ENCODE data around the gene SRCIN1. TPM values are rescaled to one million over a fixed set of nuclear protein-coding genes. Genes with fewer than 3 reads are reported as not detected.
"Not testable (repeated sequence)": the region's sequence is repeated elsewhere in the genome, so short reads cannot be mapped to it uniquely, and the experiment has no call there.

Gene SRCIN1
- 7.6 TPM for polyA plus RNA-seq
- long read RNA-seq, donor 1, result 0 reads
- long read RNA-seq, donor 2, result 0 reads
- long read RNA-seq, donor 3, result 0 reads
- long read RNA-seq, donor 4, result 0 reads
- long read RNA-seq, donor 5, partial matches to known transcripts, result 0 of 2 reads
- long read RNA-seq, donor 5, other reads (novel, unspliced or antisense), result 0 of 2 reads
- long read RNA-seq, donor 6, result 0 reads
- long read RNA-seq, donor 7, partial matches to known transcripts, result 5 of 5 reads
- long read RNA-seq, donor 7, other reads (novel, unspliced or antisense), result 0 of 5 reads
- long read RNA-seq, donor 8, partial matches to known transcripts, result 50 of 50 reads
- long read RNA-seq, donor 8, other reads (novel, unspliced or antisense), result 0 of 50 reads
- long read RNA-seq, donor 9, result 0 reads
- long read RNA-seq, donor 10, result 0 reads
- long read RNA-seq, donor 11, result 0 reads

DNA sequence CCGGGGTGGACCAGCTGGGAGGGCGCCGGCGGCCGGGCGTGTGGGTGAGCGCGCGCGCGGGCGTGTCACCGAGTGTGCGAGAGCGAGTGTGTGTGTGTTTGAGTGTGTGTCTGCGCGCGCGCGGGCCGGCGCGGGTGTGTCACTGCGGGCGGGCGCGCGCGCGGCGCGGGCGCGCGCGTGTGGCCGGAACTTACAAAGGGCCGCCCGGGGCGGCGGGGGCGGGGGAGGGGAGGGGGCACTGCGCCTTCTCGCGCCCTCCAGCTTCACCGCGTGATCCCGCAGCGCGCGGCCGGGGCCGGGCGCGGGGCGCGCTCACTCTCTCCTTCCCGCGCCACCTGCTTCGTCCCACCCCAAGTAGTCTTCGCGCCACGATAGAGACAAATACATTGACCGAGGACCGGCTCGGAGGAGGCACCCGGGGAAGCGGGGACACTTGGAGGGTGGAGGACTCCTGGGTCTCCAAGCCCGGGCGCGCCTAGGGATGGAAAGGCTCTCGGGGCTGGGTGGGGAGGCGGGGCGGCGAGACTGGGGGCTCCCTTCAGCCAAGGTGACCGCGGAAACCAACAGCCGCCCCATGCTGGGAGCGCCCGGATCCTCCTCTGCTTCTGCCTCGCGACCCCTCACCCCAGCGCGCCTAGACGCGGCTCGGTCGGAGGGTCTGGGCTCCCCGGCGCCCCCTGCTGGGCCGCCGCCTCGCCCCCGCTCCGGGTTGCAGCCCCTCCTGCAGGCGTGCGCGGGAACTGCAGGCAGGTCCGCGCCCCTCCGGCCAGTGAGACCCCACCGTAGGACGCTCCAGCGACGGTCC, at the start of gene SRCIN1:
Gene SRCIN1, minus strand, starts transcription at position 112 of the 805 bp plus-strand sequence. CDS start 247 bp downstream, outside the sequence.
- WGBS (ENCODE audit: insufficient coverage, low lambda C conversion rate), result no CpG with 5 or more reads among the region's 105 CpGs
- no peaks in the 10 kb centered on the region for H3K9me3 ChIP-seq (ENCODE audit: control insufficient read depth, low read depth, low read length)
- peak within 1 kb of the TSS; percentile 65 for H3K27ac ChIP-seq (ENCODE audit: low read length)
- peaks cover 39% of the 10 kb centered on the region for H3K27me3 ChIP-seq (ENCODE audit: control insufficient read depth, insufficient read depth, low read length)
- peaks cover 30% of the 10 kb centered on the region for H3K4me1 ChIP-seq (ENCODE audit: control insufficient read depth, insufficient read depth, low read length)
- H3K36me3 ChIP-seq (ENCODE audit: control insufficient read depth, insufficient read depth, low read length), result no peaks in the 10 kb centered on the region
- peak in 1 of 2 donors; percentile 78 for DNase-seq
- peak within 1 kb of the TSS; percentile 76 for H3K4me3 ChIP-seq (ENCODE audit: low read length)

DNA sequence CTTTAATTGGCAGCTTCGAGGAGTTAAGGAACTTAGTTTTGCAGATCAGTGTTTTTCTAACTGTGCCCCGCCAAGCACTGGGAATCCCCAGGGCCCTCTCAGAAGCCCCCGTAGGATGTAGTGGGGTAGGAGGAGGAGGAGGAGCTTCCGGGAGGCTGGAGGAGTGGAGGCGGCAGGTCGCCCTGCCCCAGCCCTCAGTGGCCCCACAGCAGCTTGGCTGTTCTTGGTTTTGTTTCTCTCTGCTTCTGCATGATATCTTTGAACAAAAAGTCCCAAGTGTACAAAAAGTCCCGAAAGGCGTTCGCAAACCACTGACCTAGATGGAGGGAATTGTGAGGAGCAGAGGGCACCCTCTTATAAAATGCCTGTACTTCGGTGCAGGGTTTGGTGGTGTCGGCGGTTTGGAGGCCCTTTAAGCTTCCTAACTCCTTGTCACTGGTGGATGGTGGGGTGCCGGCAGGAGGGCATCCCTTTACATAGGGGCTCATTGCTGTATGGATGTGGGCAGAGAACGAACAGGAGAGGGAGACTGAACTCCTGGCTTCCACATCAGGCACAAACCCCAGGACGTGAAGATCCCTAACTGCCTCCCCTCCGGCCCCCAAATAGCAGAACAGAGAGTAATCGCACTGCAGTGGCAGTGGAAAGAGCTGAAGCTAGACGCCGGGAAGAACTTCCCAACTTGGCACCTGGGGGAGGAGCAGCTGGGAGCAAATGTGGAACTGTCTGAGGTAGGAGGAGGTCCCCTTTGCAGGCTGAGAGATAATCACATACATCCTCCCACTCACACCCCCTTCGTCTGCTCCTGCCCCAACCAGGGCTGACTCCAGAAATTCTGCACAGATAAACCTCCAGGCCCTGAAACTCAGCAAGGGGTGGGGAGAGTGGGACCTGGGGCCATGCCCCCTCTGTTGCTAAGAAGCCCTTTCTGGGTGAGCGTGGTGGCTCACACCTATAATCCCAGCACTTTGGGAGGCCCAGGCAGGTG, 49.0 kb upstream of the SRCIN1 start:
- peaks cover 2% of the 10 kb centered on the region for H3K9me3 ChIP-seq (ENCODE audit: control insufficient read depth, low read depth, low read length)
- H3K36me3 ChIP-seq (ENCODE audit: control insufficient read depth, insufficient read depth, low read length), result no peaks in the 10 kb centered on the region
- H3K4me3 ChIP-seq (ENCODE audit: low read length), result no peak overlapping the region
- H3K4me1 ChIP-seq (ENCODE audit: control insufficient read depth, insufficient read depth, low read length), result peaks cover 5% of the 10 kb centered on the region
- WGBS (ENCODE audit: insufficient coverage, low lambda C conversion rate), result no CpG with 5 or more reads among the region's 21 CpGs
- H3K27ac ChIP-seq (ENCODE audit: low read length), result no peak overlapping the region
- no peak for DNase-seq
- peaks cover 19% of the 10 kb centered on the region for H3K27me3 ChIP-seq (ENCODE audit: control insufficient read depth, insufficient read depth, low read length)

- H3K27me3 ChIP-seq (ENCODE audit: control insufficient read depth, insufficient read depth, low read length), result peaks cover 19% of the 10 kb centered on the region
- WGBS (ENCODE audit: insufficient coverage, low lambda C conversion rate), result no CpG with 5 or more reads among the region's 5 CpGs
Measured at GRCh38 chr17:38653679-38654078, 47.9 kb upstream of the SRCIN1 start.

DNA sequence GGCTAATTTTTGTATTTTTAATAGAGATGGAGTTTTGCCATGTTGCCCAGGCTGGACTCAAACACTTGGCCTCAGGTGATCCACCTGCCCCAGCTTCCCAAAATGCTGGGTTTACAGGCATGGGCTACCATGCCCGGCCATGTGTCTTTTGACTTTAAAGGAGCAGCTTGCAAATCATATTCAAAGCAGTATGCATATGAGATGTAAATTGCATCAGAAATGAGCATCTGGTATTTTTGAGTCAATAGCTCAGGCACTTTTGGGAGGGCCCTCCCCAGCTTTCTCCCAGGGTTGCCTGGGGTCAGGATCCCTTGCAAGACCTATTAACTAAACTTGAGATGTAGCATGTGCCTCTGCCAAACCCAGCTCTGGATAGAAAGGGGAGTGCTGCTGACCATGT, 47.5 kb upstream of the SRCIN1 start:
- Histone ChIP-seq H3K9me3 (ENCODE audit: control insufficient read depth, low read depth, low read length) (peaks cover 2% of the 10 kb centered on the region), H3K36me3 (ENCODE audit: control insufficient read depth, insufficient read depth, low read length) (no peaks in the 10 kb centered on the region), H3K4me3 (ENCODE audit: low read length) (no peak overlapping the region), H3K27me3 (ENCODE audit: control insufficient read depth, insufficient read depth, low read length) (peaks cover 19% of the 10 kb centered on the region), H3K4me1 (ENCODE audit: control insufficient read depth, insufficient read depth, low read length) (peaks cover 5% of the 10 kb centered on the region), H3K27ac (ENCODE audit: low read length) (no peak overlapping the region)
- no CpG with 5 or more reads among the region's 1 CpG for WGBS (ENCODE audit: insufficient coverage, low lambda C conversion rate)
- DNase-seq, result no peak

More at GRCh38 chr17:38653679-38654078, 47.9 kb upstream of the SRCIN1 start:
- DNase-seq, result no peak
- H3K9me3 ChIP-seq (ENCODE audit: control insufficient read depth, low read depth, low read length), result peaks cover 2% of the 10 kb centered on the region
- no peaks in the 10 kb centered on the region for H3K36me3 ChIP-seq (ENCODE audit: control insufficient read depth, insufficient read depth, low read length)
- H3K27ac ChIP-seq (ENCODE audit: low read length), result no peak overlapping the region
- no peak overlapping the region for H3K4me3 ChIP-seq (ENCODE audit: low read length)
- H3K4me1 ChIP-seq (ENCODE audit: control insufficient read depth, insufficient read depth, low read length), result peaks cover 5% of the 10 kb centered on the region

GRCh38 chr17:38650653-38651173, 45.0 kb upstream of the SRCIN1 start:
- H3K36me3 ChIP-seq (ENCODE audit: control insufficient read depth, insufficient read depth, low read length); DNase-seq; H3K4me1 ChIP-seq (ENCODE audit: control insufficient read depth, insufficient read depth, low read length); H3K9me3 ChIP-seq (ENCODE audit: control insufficient read depth, low read depth, low read length); H3K27ac ChIP-seq (ENCODE audit: low read length); H3K4me3 ChIP-seq (ENCODE audit: low read length): not testable (repeated sequence)
- no CpG with 5 or more reads among the region's 11 CpGs for WGBS (ENCODE audit: insufficient coverage, low lambda C conversion rate)
- H3K27me3 ChIP-seq (ENCODE audit: control insufficient read depth, insufficient read depth, low read length), result peaks cover 18% of the 10 kb centered on the region

GRCh38 chr17:38637951-38638350, 32.2 kb upstream of the SRCIN1 start:
- WGBS (ENCODE audit: insufficient coverage, low lambda C conversion rate), result 78% methylated on average over 1 of the region's 4 CpGs
- Histone ChIP-seq H3K27ac (ENCODE audit: low read length) (no peak overlapping the region), H3K36me3 (ENCODE audit: control insufficient read depth, insufficient read depth, low read length) (no peaks in the 10 kb centered on the region), H3K27me3 (ENCODE audit: control insufficient read depth, insufficient read depth, low read length) (no peaks in the 10 kb centered on the region), H3K4me3 (ENCODE audit: low read length) (no peak overlapping the region), H3K4me1 (ENCODE audit: control insufficient read depth, insufficient read depth, low read length) (no peaks in the 10 kb centered on the region), H3K9me3 (ENCODE audit: control insufficient read depth, low read depth, low read length) (no peaks in the 10 kb centered on the region)
- DNase-seq, result no peak

DNA sequence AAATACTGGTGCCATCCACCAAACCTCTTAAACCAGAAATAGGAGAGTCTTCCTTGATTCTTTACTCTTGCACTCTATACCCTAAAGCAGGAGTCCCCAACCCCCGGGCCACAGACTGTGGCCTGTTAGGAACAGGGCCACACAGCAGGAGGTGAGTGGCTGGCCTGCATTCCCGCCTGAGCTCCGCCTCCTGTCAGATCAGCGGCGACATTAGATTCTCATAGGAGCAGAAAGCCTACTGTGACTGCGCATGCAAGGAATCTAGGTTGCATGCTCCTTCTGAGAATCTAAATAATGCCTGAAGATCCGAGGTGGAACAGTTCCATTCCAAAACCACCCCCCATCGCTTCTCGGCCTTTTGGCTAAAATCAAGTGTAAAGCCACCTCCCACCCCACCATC, 30.3 kb upstream of the SRCIN1 start:
- Histone ChIP-seq H3K4me1 (ENCODE audit: control insufficient read depth, insufficient read depth, low read length) (no peaks in the 10 kb centered on the region), H3K4me3 (ENCODE audit: low read length) (no peak overlapping the region), H3K27me3 (ENCODE audit: control insufficient read depth, insufficient read depth, low read length) (no peaks in the 10 kb centered on the region), H3K27ac (ENCODE audit: low read length) (no peak overlapping the region), H3K36me3 (ENCODE audit: control insufficient read depth, insufficient read depth, low read length) (no peaks in the 10 kb centered on the region), H3K9me3 (ENCODE audit: control insufficient read depth, low read depth, low read length) (no peaks in the 10 kb centered on the region)
- no CpG with 5 or more reads among the region's 9 CpGs for WGBS (ENCODE audit: insufficient coverage, low lambda C conversion rate)
- no peak for DNase-seq

DNA sequence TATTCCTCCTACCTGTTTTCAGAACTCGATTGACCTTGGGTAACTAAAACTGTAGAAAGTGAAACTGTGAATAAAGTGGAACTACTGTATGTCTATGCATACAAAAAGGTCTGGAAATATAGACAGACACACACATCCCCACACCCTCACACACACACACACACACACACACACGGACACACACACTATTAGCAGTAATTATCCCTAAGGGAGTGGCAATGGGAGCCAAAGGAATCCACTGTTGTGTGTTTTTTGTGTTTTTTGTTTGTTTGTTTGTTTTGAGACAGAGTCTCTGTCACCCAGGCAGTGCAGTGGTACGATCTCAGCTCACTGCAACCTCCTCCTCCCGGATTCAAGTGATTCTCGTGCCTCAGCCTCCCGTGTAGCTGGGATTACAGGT, 26.6 kb upstream of the SRCIN1 start:
- DNase-seq, result peak in 1 of 2 donors; percentile 36
- H3K27ac ChIP-seq (ENCODE audit: low read length), result no peak overlapping the region
- no peaks in the 10 kb centered on the region for H3K4me1 ChIP-seq (ENCODE audit: control insufficient read depth, insufficient read depth, low read length)
- no CpG with 5 or more reads among the region's 6 CpGs for WGBS (ENCODE audit: insufficient coverage, low lambda C conversion rate)
- no peaks in the 10 kb centered on the region for H3K36me3 ChIP-seq (ENCODE audit: control insufficient read depth, insufficient read depth, low read length)
- H3K4me3 ChIP-seq (ENCODE audit: low read length), result no peak overlapping the region
- no peaks in the 10 kb centered on the region for H3K27me3 ChIP-seq (ENCODE audit: control insufficient read depth, insufficient read depth, low read length)
- no peaks in the 10 kb centered on the region for H3K9me3 ChIP-seq (ENCODE audit: control insufficient read depth, low read depth, low read length)

DNA sequence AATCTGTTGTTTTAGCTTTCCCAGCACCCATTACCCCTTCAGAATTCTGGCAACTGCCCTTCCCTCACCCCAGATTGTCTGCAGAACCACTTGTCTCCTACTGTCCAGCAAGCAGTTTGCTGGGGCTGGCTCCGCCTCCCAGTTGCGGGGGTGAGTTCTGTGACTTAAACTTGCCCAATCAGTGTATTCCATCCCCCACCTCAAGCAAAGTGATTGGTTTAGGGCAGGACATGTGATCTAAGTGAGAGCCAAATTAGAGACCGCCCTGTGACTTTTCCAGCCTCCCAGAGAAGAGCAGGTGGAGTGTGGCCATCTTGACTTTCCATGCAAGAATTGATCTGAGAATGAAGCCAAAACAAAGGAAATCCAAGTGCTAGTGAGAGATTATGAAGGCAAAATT, 22.7 kb upstream of the SRCIN1 start:
- Histone ChIP-seq H3K27me3 (ENCODE audit: control insufficient read depth, insufficient read depth, low read length) (no peaks in the 10 kb centered on the region), H3K36me3 (ENCODE audit: control insufficient read depth, insufficient read depth, low read length) (no peaks in the 10 kb centered on the region), H3K4me3 (ENCODE audit: low read length) (no peak overlapping the region), H3K27ac (ENCODE audit: low read length) (no peak overlapping the region), H3K4me1 (ENCODE audit: control insufficient read depth, insufficient read depth, low read length) (no peaks in the 10 kb centered on the region), H3K9me3 (ENCODE audit: control insufficient read depth, low read depth, low read length) (no peaks in the 10 kb centered on the region)
- WGBS (ENCODE audit: insufficient coverage, low lambda C conversion rate), result no CpG with 5 or more reads among the region's 3 CpGs
- no peak for DNase-seq
